ENCODE data around the gene PRB3. TPM values are rescaled to one million over a fixed set of nuclear protein-coding genes. Genes with fewer than 3 reads are reported as not detected.
A peak's percentile ranks its signal among the peaks of the same experiment; 100 is the strongest.

Gene PRB3
- not detected in 2 replicates for total RNA-seq (2014; rRNA removed; shearing (Covaris generic))

GRCh38 chr12:11269607-11270006 lies at the start of gene PRB3:
Gene PRB3 (minus strand): TSS chr12:11269707. CDS start chr12:11269669, 38 bp downstream.
- DNase-seq (ENCODE audit: low read depth): no peak

GRCh38 chr12:11310336-11310735 lies 40.8 kb upstream of the PRB3 start, which contains the start of gene PRB4:
Gene PRB4 (minus strand): TSS chr12:11310436. CDS start chr12:11310398, 38 bp downstream.
- no peak for DNase-seq (ENCODE audit: low read depth)

- no peak for DNase-seq (ENCODE audit: low read depth)
Measured at GRCh38 chr12:11307143-11307542, 37.6 kb upstream of the PRB3 start.

- DNase-seq (ENCODE audit: low read depth): no peak
Measured at GRCh38 chr12:11273449-11273848, 3.9 kb upstream of the PRB3 start.

GRCh38 chr12:11264501-11264900 lies 5.0 kb downstream of the PRB3 start:
- no peak for DNase-seq (ENCODE audit: low read depth)

GRCh38 chr12:11246489-11246888 lies 23.0 kb downstream of the PRB3 start:
- DNase-seq (ENCODE audit: low read depth): no peak

GRCh38 chr12:11242656-11243055 lies 26.9 kb downstream of the PRB3 start:
- no peak for DNase-seq (ENCODE audit: low read depth)

- DNase-seq (ENCODE audit: low read depth): no peak
Measured at GRCh38 chr12:11240348-11240930, 29.1 kb downstream of the PRB3 start.

- DNase-seq (ENCODE audit: low read depth): no peak
Measured at GRCh38 chr12:11238275-11238674, 31.2 kb downstream of the PRB3 start.

- DNase-seq (ENCODE audit: low read depth): no peak
Measured at GRCh38 chr12:11233532-11233931, 36.0 kb downstream of the PRB3 start.

GRCh38 chr12:11228296-11228879 lies 41.1 kb downstream of the PRB3 start:
- DNase-seq (ENCODE audit: low read depth): peak; percentile 29

- DNase-seq (ENCODE audit: low read depth): peak; percentile 2
Measured at GRCh38 chr12:11227373-11227772, 42.1 kb downstream of the PRB3 start.

Other genes with a start within 250 kb of the PRB3 start
- gene TAS2R19, start 247.1 kb downstream of the PRB3 start, total RNA-seq (2014; rRNA removed; shearing (Covaris generic)): 0.22 TPM in 1 of 2 replicates, not detected in the other
- gene TAS2R31, start 238.3 kb downstream of the PRB3 start, total RNA-seq (2014; rRNA removed; shearing (Covaris generic)): 0.12 and 0.27 TPM in 2 replicates
- not detected in 2 replicates for gene TAS2R46, start 207.4 kb downstream of the PRB3 start, total RNA-seq (2014; rRNA removed; shearing (Covaris generic))
- gene TAS2R43, start 177.4 kb downstream of the PRB3 start, total RNA-seq (2014; rRNA removed; shearing (Covaris generic)): 0.25 TPM in 1 of 2 replicates, not detected in the other
- gene TAS2R30, start 135.1 kb downstream of the PRB3 start, total RNA-seq (2014; rRNA removed; shearing (Covaris generic)): 0.89 TPM in 1 of 2 replicates, not detected in the other
- gene SMIM10L1, start 98.5 kb downstream of the PRB3 start, total RNA-seq (2014; rRNA removed; shearing (Covaris generic)): 8.1 and 10.7 TPM in 2 replicates
- gene TAS2R42, start 82.8 kb downstream of the PRB3 start, total RNA-seq (2014; rRNA removed; shearing (Covaris generic)): not detected in 2 replicates
- not detected in 2 replicates for gene PRB4, start 40.7 kb upstream of the PRB3 start, total RNA-seq (2014; rRNA removed; shearing (Covaris generic))
- not detected in 2 replicates for gene PRB2, start 125.9 kb upstream of the PRB3 start, total RNA-seq (2014; rRNA removed; shearing (Covaris generic))

All from M059J (cell line).